ENCODE measurements around the gene RBM17. TPM values are rescaled to one million over a fixed set of nuclear protein-coding genes. Genes with fewer than 3 reads are reported as not detected.

RBM17 gene
- total RNA-seq, 1 experiment from 2014 or later, result 65.4 TPM

DNA sequence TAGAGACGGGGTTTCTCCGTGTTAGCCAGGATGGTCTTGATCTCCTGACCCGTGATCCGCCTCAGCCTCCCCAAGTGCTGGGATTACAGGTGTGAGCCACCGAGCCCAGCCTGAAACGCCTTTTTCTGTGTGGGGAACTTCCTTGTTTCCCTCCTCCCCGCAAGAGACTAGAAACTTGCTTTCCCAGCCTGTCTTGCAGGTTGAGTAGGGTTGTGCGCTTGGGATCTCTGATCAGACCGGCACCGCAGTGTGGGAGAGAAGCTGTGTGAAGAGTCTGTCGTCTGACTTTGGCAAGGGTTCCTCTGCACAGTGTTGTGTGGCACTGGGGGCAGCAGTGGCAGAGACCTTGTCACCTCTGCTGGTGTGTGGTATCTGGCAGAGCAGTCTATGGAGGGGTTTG, 28.9 kb downstream of the RBM17 start:
- no peaks in the 10 kb centered on the region; the same call in none of the 2 replicates for H3K4me1 ChIP-seq (ENCODE audit: control insufficient read depth, insufficient read depth, low read length)
- H3K4me3 ChIP-seq (ENCODE audit: low read depth in 2 of 2, low read length in 2 of 2), result no peak overlapping the region
- in situ Hi-C loops (cut with HindIII; ENCODE audit: low pct_unique_long_range_greater_than_20kb, low sequenced_read_pairs) (no loop called here), intact Hi-C loops (cut with micrococcal nuclease; ENCODE audit: unreplicated experiment) (no loop called here)
- no peaks in the 10 kb centered on the region for H3K9me3 ChIP-seq (ENCODE audit: control insufficient read depth, insufficient read depth, low read depth, low read length)
- TF ChIP-seq POLR2AphosphoS5 (IDR thresholded peaks at IDR 0.05; ENCODE audit: low read depth, low read length) (no peak), TCF7L2 (IDR thresholded peaks at IDR 0.05; ENCODE audit: low read depth, low read length) (no peak), CTCF (IDR thresholded peaks at IDR 0.05) (no peak), SIN3A (IDR thresholded peaks at IDR 0.05; ENCODE audit: borderline replicate concordance, insufficient read depth, low read depth, low read length) (no peak)
- H3K27me3 ChIP-seq (ENCODE audit: control insufficient read depth, insufficient read depth, low read length), result no peaks in the 10 kb centered on the region
- ATAC-seq (no peak), DNase-seq (ENCODE audit: low read depth, low spot score) (no peak)
- CTCF ChIA-PET, result no interaction called here
- H3K36me3 ChIP-seq (ENCODE audit: control insufficient read depth, insufficient read depth, low read length), result peaks cover 10% of the 10 kb centered on the region
- BruUV-seq (replicated peaks), result no TSS peak
- POLR2A ChIA-PET, result no interaction called here
- no peak overlapping the region for H3K27ac ChIP-seq (ENCODE audit: low read length)

GRCh38 chr10:6119423-6119822, 30.6 kb downstream of the RBM17 start:
- BruUV-seq (replicated peaks), result no TSS peak
- in situ Hi-C loops (cut with HindIII; ENCODE audit: low pct_unique_long_range_greater_than_20kb, low sequenced_read_pairs) (no loop called here), intact Hi-C loops (cut with micrococcal nuclease; ENCODE audit: unreplicated experiment) (no loop called here)
- Histone ChIP-seq H3K9me3 (ENCODE audit: control insufficient read depth, insufficient read depth, low read depth, low read length) (no peaks in the 10 kb centered on the region), H3K4me3 (ENCODE audit: low read depth in 2 of 2, low read length in 2 of 2) (no peak overlapping the region), H3K4me1 (ENCODE audit: control insufficient read depth, insufficient read depth, low read length) (no peaks in the 10 kb centered on the region; the same call in none of the 2 replicates), H3K36me3 (ENCODE audit: control insufficient read depth, insufficient read depth, low read length) (peaks cover 7% of the 10 kb centered on the region), H3K27ac (ENCODE audit: low read length) (no peak overlapping the region), H3K27me3 (ENCODE audit: control insufficient read depth, insufficient read depth, low read length) (no peaks in the 10 kb centered on the region)
- ChIA-PET CTCF (no interaction called here), POLR2A (no interaction called here)
- DNase-seq (ENCODE audit: low read depth, low spot score) (no peak), ATAC-seq (no peak)
- TF ChIP-seq SIN3A (IDR thresholded peaks at IDR 0.05; ENCODE audit: borderline replicate concordance, insufficient read depth, low read depth, low read length), result no peak
- TF ChIP-seq TCF7L2 (IDR thresholded peaks at IDR 0.05; ENCODE audit: low read depth, low read length), result no peak
- TF ChIP-seq, protein P1, sequence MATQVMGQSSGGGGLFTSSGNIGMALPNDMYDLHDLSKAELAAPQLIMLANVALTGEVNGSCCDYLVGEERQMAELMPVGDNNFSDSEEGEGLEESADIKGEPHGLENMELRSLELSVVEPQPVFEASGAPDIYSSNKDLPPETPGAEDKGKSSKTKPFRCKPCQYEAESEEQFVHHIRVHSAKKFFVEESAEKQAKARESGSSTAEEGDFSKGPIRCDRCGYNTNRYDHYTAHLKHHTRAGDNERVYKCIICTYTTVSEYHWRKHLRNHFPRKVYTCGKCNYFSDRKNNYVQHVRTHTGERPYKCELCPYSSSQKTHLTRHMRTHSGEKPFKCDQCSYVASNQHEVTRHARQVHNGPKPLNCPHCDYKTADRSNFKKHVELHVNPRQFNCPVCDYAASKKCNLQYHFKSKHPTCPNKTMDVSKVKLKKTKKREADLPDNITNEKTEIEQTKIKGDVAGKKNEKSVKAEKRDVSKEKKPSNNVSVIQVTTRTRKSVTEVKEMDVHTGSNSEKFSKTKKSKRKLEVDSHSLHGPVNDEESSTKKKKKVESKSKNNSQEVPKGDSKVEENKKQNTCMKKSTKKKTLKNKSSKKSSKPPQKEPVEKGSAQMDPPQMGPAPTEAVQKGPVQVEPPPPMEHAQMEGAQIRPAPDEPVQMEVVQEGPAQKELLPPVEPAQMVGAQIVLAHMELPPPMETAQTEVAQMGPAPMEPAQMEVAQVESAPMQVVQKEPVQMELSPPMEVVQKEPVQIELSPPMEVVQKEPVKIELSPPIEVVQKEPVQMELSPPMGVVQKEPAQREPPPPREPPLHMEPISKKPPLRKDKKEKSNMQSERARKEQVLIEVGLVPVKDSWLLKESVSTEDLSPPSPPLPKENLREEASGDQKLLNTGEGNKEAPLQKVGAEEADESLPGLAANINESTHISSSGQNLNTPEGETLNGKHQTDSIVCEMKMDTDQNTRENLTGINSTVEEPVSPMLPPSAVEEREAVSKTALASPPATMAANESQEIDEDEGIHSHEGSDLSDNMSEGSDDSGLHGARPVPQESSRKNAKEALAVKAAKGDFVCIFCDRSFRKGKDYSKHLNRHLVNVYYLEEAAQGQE (IDR thresholded peaks at IDR 0.05; ENCODE audit: insufficient read depth in 1 of 2, low read depth in 2 of 2, low read length in 1 of 2), result no peak
- TF ChIP-seq CTCF (IDR thresholded peaks at IDR 0.05), result no peak

All from Panc1 (cell line).